Cardiac fibroblast (primary cell): Measurements from ENCODE around the gene CTNND2.

Source experiments
- DNase-seq, 2 donors: peaks; one replicate each; pipeline versions ENCODE4 v3.0.0 to v3.0.0-alpha.2; 2010; ENCODE audit warnings: low read depth in 2 of 2
- H3K4me3 ChIP-seq, 2 donors: replicated peaks in 1 of 2; 1 replicate in 1 of 2; 2 replicates in 1 of 2; pipeline ENCODE4 v1.5.1; 2011; ENCODE audit warnings: low read depth in 2 of 2, low read length in 2 of 2, mild to moderate bottlenecking in 2 of 2, moderate library complexity in 1 of 2
- TF ChIP-seq, protein P1 (sequence below): IDR thresholded peaks from one replicate; pipeline ENCODE4 v1.5.1; 2011; ENCODE audit warnings: low read depth, mild to moderate bottlenecking, low read length, inconsistent platforms

CTNND2 gene

DNA sequence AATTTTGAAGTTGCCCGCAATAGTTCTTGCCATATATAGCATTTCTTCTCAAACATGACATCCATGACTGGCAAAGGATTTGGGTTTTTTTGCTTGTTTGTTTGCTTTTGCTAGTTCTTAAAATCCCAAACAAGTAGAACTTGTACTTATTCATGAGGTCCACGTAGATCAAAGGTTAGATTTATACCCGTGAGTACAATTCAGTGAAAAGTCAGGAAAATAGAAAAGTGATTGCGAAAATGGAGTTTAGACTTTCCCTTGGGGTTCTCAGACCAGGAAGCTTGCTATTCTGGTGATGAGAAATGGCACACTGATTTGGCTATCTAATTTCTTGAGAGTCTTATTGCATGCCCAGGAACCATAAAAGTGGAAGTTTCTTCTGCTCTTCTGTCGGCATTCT, 304.7 kb downstream of the CTNND2 start:
- no peak overlapping the region for H3K4me3 ChIP-seq
- TF ChIP-seq, protein P1, sequence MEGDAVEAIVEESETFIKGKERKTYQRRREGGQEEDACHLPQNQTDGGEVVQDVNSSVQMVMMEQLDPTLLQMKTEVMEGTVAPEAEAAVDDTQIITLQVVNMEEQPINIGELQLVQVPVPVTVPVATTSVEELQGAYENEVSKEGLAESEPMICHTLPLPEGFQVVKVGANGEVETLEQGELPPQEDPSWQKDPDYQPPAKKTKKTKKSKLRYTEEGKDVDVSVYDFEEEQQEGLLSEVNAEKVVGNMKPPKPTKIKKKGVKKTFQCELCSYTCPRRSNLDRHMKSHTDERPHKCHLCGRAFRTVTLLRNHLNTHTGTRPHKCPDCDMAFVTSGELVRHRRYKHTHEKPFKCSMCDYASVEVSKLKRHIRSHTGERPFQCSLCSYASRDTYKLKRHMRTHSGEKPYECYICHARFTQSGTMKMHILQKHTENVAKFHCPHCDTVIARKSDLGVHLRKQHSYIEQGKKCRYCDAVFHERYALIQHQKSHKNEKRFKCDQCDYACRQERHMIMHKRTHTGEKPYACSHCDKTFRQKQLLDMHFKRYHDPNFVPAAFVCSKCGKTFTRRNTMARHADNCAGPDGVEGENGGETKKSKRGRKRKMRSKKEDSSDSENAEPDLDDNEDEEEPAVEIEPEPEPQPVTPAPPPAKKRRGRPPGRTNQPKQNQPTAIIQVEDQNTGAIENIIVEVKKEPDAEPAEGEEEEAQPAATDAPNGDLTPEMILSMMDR, result no peak
- DNase-seq, result no peak

DNA sequence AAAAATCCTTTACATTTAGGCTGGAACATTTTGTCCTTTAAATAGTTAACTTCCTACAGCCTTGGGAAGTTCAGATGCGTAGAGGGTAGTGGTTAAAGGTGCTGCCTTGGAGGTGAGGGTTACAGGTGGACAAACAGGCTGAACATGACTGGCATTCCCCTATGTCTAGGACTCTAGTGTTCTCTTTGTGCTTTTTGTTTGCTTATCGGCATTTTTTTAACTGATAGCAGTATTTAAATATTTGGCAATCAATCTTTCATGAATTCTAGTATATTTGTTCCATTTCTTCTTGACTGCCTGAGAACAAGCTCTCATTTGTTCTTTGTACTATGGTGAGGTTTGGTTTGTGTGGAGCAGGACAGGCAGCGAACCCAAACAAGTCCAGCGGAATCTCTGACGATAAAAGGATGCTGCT, 307.6 kb downstream of the CTNND2 start:
- H3K4me3 ChIP-seq, result no peak overlapping the region
- TF ChIP-seq, protein P1, result no peak

DNA sequence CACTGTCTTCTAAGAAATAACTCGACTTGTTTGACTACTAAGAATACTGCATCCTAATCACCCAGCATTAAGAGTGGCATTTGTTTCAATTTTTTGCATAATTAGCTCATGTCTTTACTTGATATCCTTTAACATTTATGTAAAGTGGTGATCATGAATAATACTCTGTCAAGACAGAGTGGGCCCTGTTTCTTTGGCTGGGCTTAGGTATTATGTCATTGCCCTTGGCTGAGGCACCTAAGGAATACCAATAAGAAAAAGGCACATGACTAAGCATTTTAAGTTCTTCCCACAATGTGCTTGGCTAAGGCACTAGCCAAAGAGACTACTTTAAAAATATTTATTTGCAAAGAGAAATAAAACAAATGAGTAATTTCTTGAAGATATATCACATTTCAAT, 308.1 kb downstream of the CTNND2 start:
- DNase-seq, result no peak
- no peak overlapping the region for H3K4me3 ChIP-seq
- TF ChIP-seq, protein P1, result no peak

More for the DNA sequence above, 307.6 kb downstream of the CTNND2 start:
- DNase-seq, result no peak

DNA sequence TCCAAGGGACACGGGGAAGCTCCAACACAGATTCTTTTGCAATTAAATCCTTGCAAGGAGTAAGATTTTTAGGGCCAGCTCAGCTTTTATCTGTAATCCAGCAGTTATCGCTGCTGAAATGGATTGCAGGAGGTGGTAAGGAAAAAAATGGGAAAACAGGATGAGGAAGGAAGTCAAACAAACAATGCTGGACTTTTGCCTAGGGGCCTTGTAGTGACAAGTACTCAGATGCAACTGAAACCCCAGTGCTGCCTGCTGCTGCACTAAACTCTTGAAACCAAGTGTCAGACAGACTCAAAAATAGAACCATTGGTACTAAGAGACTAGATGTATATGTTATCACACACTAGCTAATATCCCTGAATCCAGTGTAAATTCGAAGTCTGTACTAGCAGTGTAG, 309.2 kb downstream of the CTNND2 start:
- no peak overlapping the region for H3K4me3 ChIP-seq
- no peak for DNase-seq
- TF ChIP-seq, protein P1, result no peak

DNA sequence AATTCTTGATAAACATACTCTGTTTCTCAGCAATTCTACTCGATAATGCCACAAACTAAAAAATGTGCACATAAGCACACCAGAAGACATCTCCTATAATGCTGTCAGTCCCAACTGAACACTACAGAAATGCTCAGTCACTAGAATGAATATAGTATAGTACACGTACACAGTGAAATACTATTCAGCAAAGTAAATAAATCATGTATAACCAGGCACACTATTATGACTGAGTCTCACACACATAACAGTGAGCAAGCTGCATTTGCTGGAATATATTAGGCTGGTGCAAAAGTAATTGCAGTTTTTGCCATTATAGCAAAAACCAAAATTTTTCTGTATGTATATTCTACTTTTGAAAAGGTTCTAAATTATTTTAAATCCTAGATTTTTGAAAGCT, 310.2 kb downstream of the CTNND2 start:
- H3K4me3 ChIP-seq, result no peak overlapping the region
- TF ChIP-seq, protein P1, result no peak
- DNase-seq, result no peak

DNA sequence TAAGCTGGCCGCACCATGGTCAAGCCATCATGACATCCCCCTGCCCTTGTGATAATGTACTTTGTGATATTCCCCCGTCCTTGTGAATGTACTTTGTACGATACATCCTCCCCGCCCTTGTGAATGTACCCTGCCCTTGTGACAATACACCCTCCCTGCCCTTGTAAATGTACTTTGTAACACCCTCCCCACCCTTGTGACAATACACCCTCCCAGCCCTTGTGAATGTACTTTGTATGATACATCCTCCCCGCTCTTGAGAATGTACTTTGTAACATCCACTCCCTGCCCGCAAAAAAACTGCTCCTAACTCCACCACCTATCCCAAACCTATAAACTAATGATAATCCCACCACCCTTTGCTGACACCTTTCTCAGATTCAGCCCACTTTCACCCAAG, 313.8 kb downstream of the CTNND2 start:
- no peak overlapping the region for H3K4me3 ChIP-seq
- DNase-seq, result no peak
- TF ChIP-seq, protein P1, result no peak

DNA sequence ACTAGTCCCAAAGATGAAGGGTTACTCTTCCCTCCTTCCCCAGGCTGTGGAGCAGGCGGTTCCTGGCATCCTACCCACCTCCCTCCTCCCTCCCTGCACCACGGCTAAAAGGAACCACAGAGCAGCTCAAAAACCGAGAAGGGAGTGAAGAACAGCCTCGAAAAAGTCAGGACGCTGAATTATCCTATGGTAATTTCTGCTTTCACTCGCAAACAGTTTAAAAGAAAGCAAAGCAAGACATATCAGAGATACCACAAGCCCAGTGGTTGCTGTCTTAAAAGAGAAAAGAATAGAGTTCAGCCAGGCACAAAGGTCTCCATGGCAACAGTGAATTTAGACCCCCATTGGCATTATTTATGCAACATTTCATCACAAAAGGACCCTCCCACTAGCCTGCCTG, 315.4 kb downstream of the CTNND2 start:
- no peak for DNase-seq
- no peak overlapping the region for H3K4me3 ChIP-seq
- TF ChIP-seq, protein P1, result no peak
